Suprapubic skin (tissue), 4 donors: ENCODE measurements around the gene ELP5. TPM values are rescaled to one million over a fixed set of nuclear protein-coding genes. Genes with fewer than 3 reads are reported as not detected.

Experiments used
- DNase-seq, 2 donors: peaks; one replicate each; pipeline ENCODE4 v3.0.0-alpha.2; 2019; ENCODE audit warnings: low spot score in 2 of 2
- H3K27ac ChIP-seq: fragments of 200-600 bp; sonication (generic); one replicate; pipeline ENCODE4 v1.5.1; 2019
- H3K27me3 ChIP-seq: fragments of 200-600 bp; sonication (generic); one replicate; pipeline ENCODE4 v1.5.1; 2019
- H3K36me3 ChIP-seq: fragments of 200-600 bp; sonication (generic); one replicate; pipeline ENCODE4 v1.5.1; 2019
- H3K4me1 ChIP-seq: fragments of 200-600 bp; sonication (generic); one replicate; pipeline ENCODE4 v1.5.1; 2019
- H3K4me3 ChIP-seq: fragments of 200-600 bp; sonication (generic); one replicate; pipeline ENCODE4 v1.5.1; 2019; ENCODE audit warnings: mild to moderate bottlenecking
- H3K9me3 ChIP-seq: fragments of 200-600 bp; sonication (generic); one replicate; pipeline ENCODE4 v1.5.1; 2019
- CTCF ChIP-seq, 2 donors: fragments of 200-600 bp in 1 of 2; fragments of 450-650 bp in 1 of 2; sonication (generic) in 1 of 2; IDR thresholded peaks; one replicate each; pipeline ENCODE4 v1.5.1; 2016 to 2019; ENCODE audit warnings: antibody characterized with exemption in 2 of 2, mild to moderate bottlenecking in 1 of 2, moderate library complexity in 1 of 2
- EP300 ChIP-seq: sonication (generic); formaldehyde crosslinking; IDR thresholded peaks from one replicate; pipeline ENCODE4 v1.6.1; 2017; ENCODE audit warnings: antibody characterized with exemption
- POLR2A ChIP-seq, 2 donors: fragments of 450-650 bp; IDR thresholded peaks; one replicate each; pipeline ENCODE4 v1.6.1; 2017; ENCODE audit warnings: antibody characterized with exemption in 2 of 2, mild to moderate bottlenecking in 2 of 2, moderate library complexity in 2 of 2
- POLR2AphosphoS5 ChIP-seq, 3 donors: sonication (generic); formaldehyde crosslinking; IDR thresholded peaks; one replicate each; pipeline ENCODE4 v1.6.1; 2017; ENCODE audit warnings: antibody characterized with exemption in 3 of 3
- WGBS: methylation state at CpG from one replicate; pipeline ENCODE4 v1.1.5; 2018; 5-methylcytosine and 5-hydroxymethylcytosine counted together
- total RNA-seq, 4 donors: library from RNA; depleted of rRNA; stranded (reverse); fragments of >200 nt; gene quantifications; one replicate each; pipeline ENCODE4 v1.1.0, GENCODE V29; 2016

ELP5 gene
- total RNA-seq, 4 donors from 2014 or later = 13.6 to 29.7 (median 20.3) TPM

GRCh38 chr17:7261379-7262191, 9.6 kb downstream of the ELP5 start:
- H3K4me1 ChIP-seq = peaks cover 47% of the 10 kb centered on the region
- DNase-seq = no peak
- TF ChIP-seq EP300 (no peak), CTCF (IDR thresholded peaks at IDR 0.05) (no peak), POLR2AphosphoS5 (IDR thresholded peaks at IDR 0.05) (no peak), POLR2A (IDR thresholded peaks at IDR 0.05) (no peak)
- H3K36me3 ChIP-seq = peaks cover 29% of the 10 kb centered on the region
- 30% methylated on average over 11 of the region's 71 CpGs for WGBS
- H3K27me3 ChIP-seq = peaks cover 35% of the 10 kb centered on the region
- peak overlapping the region; percentile 59 for H3K27ac ChIP-seq
- peak overlapping the region; percentile 52 for H3K4me3 ChIP-seq
- no peaks in the 10 kb centered on the region for H3K9me3 ChIP-seq

GRCh38 chr17:7262192-7262934, 10.3 kb downstream of the ELP5 start, which contains the start of gene CLDN7:
Gene CLDN7, minus strand, starts transcription at chr17:7262478. Its CDS starts 435 bp downstream, at chr17:7262043.
- TF ChIP-seq POLR2A (IDR thresholded peaks at IDR 0.05) (peak in 1 of 2 donors; percentile 15), CTCF (IDR thresholded peaks at IDR 0.05) (no peak)
- no peak for DNase-seq
- 8% methylated on average over 44 of the region's 64 CpGs for WGBS
- Histone ChIP-seq H3K4me3 (peak within 1 kb of the TSS; percentile 52), H3K27me3 (peaks cover 37% of the 10 kb centered on the region), H3K27ac (peak within 1 kb of the TSS; percentile 60), H3K4me1 (peaks cover 47% of the 10 kb centered on the region), H3K9me3 (no peaks in the 10 kb centered on the region), H3K36me3 (peaks cover 21% of the 10 kb centered on the region)

GRCh38 chr17:7262935-7263800, 11.2 kb downstream of the ELP5 start:
- Histone ChIP-seq H3K4me3 (peak overlapping the region; percentile 52), H3K4me1 (peaks cover 47% of the 10 kb centered on the region)

GRCh38 chr17:7263801-7264078, 11.7 kb downstream of the ELP5 start:
- H3K27ac ChIP-seq = no peak overlapping the region
- H3K27me3 ChIP-seq = peaks cover 37% of the 10 kb centered on the region
- no peaks in the 10 kb centered on the region for H3K9me3 ChIP-seq
- 59% methylated on average over 4 of the region's 4 CpGs for WGBS
- peak overlapping the region; percentile 52 for H3K4me3 ChIP-seq
- no peak for TF ChIP-seq POLR2AphosphoS5 (IDR thresholded peaks at IDR 0.05)
- TF ChIP-seq POLR2A (IDR thresholded peaks at IDR 0.05) = no peak
- no peak for TF ChIP-seq CTCF (IDR thresholded peaks at IDR 0.05)
- TF ChIP-seq EP300 = no peak
- DNase-seq = no peak
- peaks cover 46% of the 10 kb centered on the region for H3K4me1 ChIP-seq
- H3K36me3 ChIP-seq = peaks cover 9% of the 10 kb centered on the region

More at GRCh38 chr17:7262935-7263800, 11.2 kb downstream of the ELP5 start:
- Histone ChIP-seq H3K36me3 (peaks cover 14% of the 10 kb centered on the region), H3K27me3 (peaks cover 37% of the 10 kb centered on the region), H3K27ac (peak overlapping the region; percentile 60), H3K9me3 (no peaks in the 10 kb centered on the region)
- DNase-seq = no peak
- TF ChIP-seq EP300 (no peak), POLR2A (IDR thresholded peaks at IDR 0.05) (no peak), POLR2AphosphoS5 (IDR thresholded peaks at IDR 0.05) (no peak), CTCF (IDR thresholded peaks at IDR 0.05) (no peak)
- 12% methylated on average over 26 of the region's 26 CpGs for WGBS
